Measurements from ENCODE around the gene MRPS33.
A peak's percentile ranks its signal among the peaks of the same experiment; 100 is the strongest.
"Not testable (repeated sequence)": the region's sequence is repeated elsewhere in the genome, so short reads cannot be mapped to it uniquely, and the experiment has no call there.

The MRPS33 gene

GRCh38 chr7:141012044-141012685 lies 2.6 kb downstream of the MRPS33 start:
- DNase-seq: peak; percentile 70

GRCh38 chr7:141011443-141011842 lies 3.3 kb downstream of the MRPS33 start:
- DNase-seq: no peak

GRCh38 chr7:141003172-141004065 lies 11.3 kb downstream of the MRPS33 start:
- DNase-seq: no peak

- no peak for DNase-seq
These were observed 13.2 kb downstream of the MRPS33 start for GRCh38 chr7:141001546-141001945.

GRCh38 chr7:141001122-141001521 lies 13.6 kb downstream of the MRPS33 start:
- no peak for DNase-seq

- no peak for DNase-seq
These were observed 16.0 kb downstream of the MRPS33 start for GRCh38 chr7:140998715-140999114.

GRCh38 chr7:140992422-140992821 lies 22.3 kb downstream of the MRPS33 start:
- DNase-seq: no peak

GRCh38 chr7:140990193-140990962 lies 24.4 kb downstream of the MRPS33 start:
- no peak for DNase-seq

- no peak for DNase-seq
These were observed 25.7 kb downstream of the MRPS33 start for GRCh38 chr7:140989068-140989467.

- no peak for DNase-seq
These were observed 30.9 kb downstream of the MRPS33 start for GRCh38 chr7:140983802-140984201.

- no peak for DNase-seq
These were observed 32.2 kb downstream of the MRPS33 start for GRCh38 chr7:140982508-140982907.

- no peak for DNase-seq
These were observed 32.8 kb downstream of the MRPS33 start for GRCh38 chr7:140981951-140982350.

GRCh38 chr7:140977741-140978140 lies 37.0 kb downstream of the MRPS33 start:
- no peak for DNase-seq

GRCh38 chr7:140972876-140973829 lies 41.6 kb downstream of the MRPS33 start:
- DNase-seq: no peak

- DNase-seq: no peak
These were observed 42.4 kb downstream of the MRPS33 start for GRCh38 chr7:140972344-140972743.

- no peak for DNase-seq
These were observed 47.3 kb downstream of the MRPS33 start for GRCh38 chr7:140967438-140967837.

GRCh38 chr7:140966561-140967233 lies 48.1 kb downstream of the MRPS33 start:
- no peak for DNase-seq

- DNase-seq: no peak
These were observed 53.6 kb downstream of the MRPS33 start for GRCh38 chr7:140961117-140961516.

GRCh38 chr7:140956997-140957396 lies 57.8 kb downstream of the MRPS33 start:
- DNase-seq: not testable (repeated sequence)
